Endothelial cell of umbilical vein (primary cell): ENCODE measurements around the gene INPP4B. TPM values are rescaled to one million over a fixed set of nuclear protein-coding genes. Genes with fewer than 3 reads are reported as not detected.

Experiments used
- BruUV-seq: library from RNA; stranded (reverse); fragments of 400-500 nt; replicated peaks from 2 replicates; lab custom pipeline; 2021; lab: Mats Ljungman, UMichigan
- CTCF ChIA-PET: fragments of 300-600, 350-600 bp; sonication (Branson Sonifier 250); formaldehyde crosslinking; loops from one replicate; lab custom pipeline; 2021; ENCODE audit warnings: antibody characterized with exemption, inconsistent platforms; lab: Charles Lee
- POLR2A ChIA-PET: fragments of 300-600, 350-600 bp; sonication (Branson Sonifier 250); formaldehyde crosslinking; loops from one replicate; lab custom pipeline; 2021; ENCODE audit warnings: antibody characterized with exemption, inconsistent platforms; lab: Charles Lee
- DNase-seq: peaks from one replicate; pipeline ENCODE4 v3.0.0-alpha.2; 2011; ENCODE audit warnings: low read depth, low spot score
- FAIRE-seq: peaks from 2 replicates; lab custom pipeline; 2011; peaks lifted over from hg19 to GRCh38; lab: Jason Lieb, UNC
- H2AFZ ChIP-seq: 2 replicates; pipeline ENCODE4 v1.6.0; 2012; ENCODE audit warnings: low read depth, low read length, control low read depth, inconsistent platforms
- H3K27ac ChIP-seq: 2 replicates; pipeline ENCODE4 v1.5.1; 2011; ENCODE audit warnings: low read depth, mild to moderate bottlenecking, control low read depth, low read length, moderate library complexity; ENCODE audit not compliant: insufficient read depth
- H3K27me3 ChIP-seq, 2 experiments: 2 replicates each; pipeline versions ENCODE4 v1.6.0 to v1.6.1; 2011; ENCODE audit warnings: low read length in 2 of 2, mixed read lengths in 1 of 2; ENCODE audit not compliant: control insufficient read depth in 2 of 2, insufficient read depth in 2 of 2
- H3K36me3 ChIP-seq, 2 experiments: 2 replicates in 1 of 2; 3 replicates in 1 of 2; pipeline ENCODE4 v1.5.1; 2011; ENCODE audit warnings: low read length in 2 of 2, mild to moderate bottlenecking in 1 of 2, moderate library complexity in 1 of 2; ENCODE audit not compliant: control insufficient read depth in 2 of 2, insufficient read depth in 2 of 2; ENCODE audit errors: extremely low read depth in 1 of 2
- H3K4me1 ChIP-seq: 3 replicates; pipeline ENCODE4 v1.5.1; 2011; ENCODE audit warnings: mild to moderate bottlenecking, low read length; ENCODE audit not compliant: control insufficient read depth, insufficient read depth; ENCODE audit errors: extremely low read depth
- H3K4me2 ChIP-seq: 2 replicates; pipeline ENCODE4 v1.6.1; 2011; ENCODE audit warnings: low read length, control low read depth, mixed read lengths; ENCODE audit not compliant: insufficient read depth
- H3K4me3 ChIP-seq, 3 experiments: fragments of 200-600 bp in 1 of 3; sonication (generic), shearing (Covaris generic) in 1 of 3; replicated peaks in 1 of 3; 2 replicates each; pipeline ENCODE4 v1.5.1; 2011 to 2016; ENCODE audit warnings: control low read depth in 3 of 3, low read length in 3 of 3, mild to moderate bottlenecking in 2 of 3, inconsistent platforms in 1 of 3, low read depth in 1 of 3, moderate library complexity in 1 of 3; ENCODE audit not compliant: insufficient read depth in 1 of 3
- H3K79me2 ChIP-seq: 2 replicates; pipeline ENCODE4 v1.6.0; 2012; ENCODE audit warnings: low read length, inconsistent platforms; ENCODE audit not compliant: control insufficient read depth, insufficient read depth
- H3K9ac ChIP-seq: replicated peaks from 2 replicates; pipeline ENCODE3; 2011; ENCODE audit warnings: low read length, control low read depth; ENCODE audit not compliant: insufficient read depth; ENCODE audit errors: extremely low read depth
- H3K9me1 ChIP-seq: replicated peaks from 3 replicates; pipeline ENCODE4 v1.6.0; 2011; ENCODE audit warnings: mild to moderate bottlenecking, low read length; ENCODE audit not compliant: control insufficient read depth, insufficient read depth; ENCODE audit errors: extremely low read depth
- H3K9me3 ChIP-seq: replicated peaks from 2 replicates; pipeline ENCODE4 v1.5.1; 2012; ENCODE audit warnings: low read length, inconsistent platforms; ENCODE audit not compliant: control insufficient read depth, insufficient read depth
- H4K20me1 ChIP-seq: replicated peaks from 2 replicates; pipeline ENCODE3; 2011; ENCODE audit warnings: mild to moderate bottlenecking, low read length; ENCODE audit not compliant: control insufficient read depth, insufficient read depth; ENCODE audit errors: extremely low read depth
- CTCF ChIP-seq, 2 donors: IDR thresholded peaks; 1 replicate in 1 of 2; 2 replicates in 1 of 2; pipeline ENCODE4 v1.5.1; 2011; ENCODE audit warnings: low read length in 2 of 2, mild to moderate bottlenecking in 2 of 2, moderate library complexity in 2 of 2, control low read depth in 1 of 2, inconsistent platforms in 1 of 2, low read depth in 1 of 2; ENCODE audit not compliant: insufficient read depth in 1 of 2; ENCODE audit errors: extremely low read depth in 1 of 2
- EZH2 ChIP-seq: IDR thresholded peaks from 2 replicates; pipeline ENCODE4 v1.6.1; 2012; ENCODE audit warnings: borderline replicate concordance, low read depth, mild to moderate bottlenecking, moderate library complexity, low read length, inconsistent platforms; ENCODE audit not compliant: severe bottlenecking
- FOS ChIP-seq: IDR thresholded peaks from 2 replicates; pipeline ENCODE4 v1.6.1; 2011; ENCODE audit warnings: mild to moderate bottlenecking, low read length, moderate library complexity, borderline replicate concordance; ENCODE audit not compliant: insufficient read depth
- GATA2 ChIP-seq: IDR thresholded peaks from 2 replicates; pipeline ENCODE4 v1.7.0; 2011; ENCODE audit warnings: low read depth, mild to moderate bottlenecking, moderate library complexity, mixed read lengths, low read length; ENCODE audit not compliant: insufficient read length, insufficient read depth
- JUN ChIP-seq: IDR thresholded peaks from 2 replicates; pipeline ENCODE4 v1.6.1; 2011; ENCODE audit warnings: borderline replicate concordance, low read depth; ENCODE audit not compliant: insufficient read length, insufficient read depth
- MYC ChIP-seq: IDR thresholded peaks from one replicate; pipeline ENCODE4 v1.6.1; 2011; ENCODE audit warnings: mild to moderate bottlenecking, low read depth, low read length
- POLR2A ChIP-seq: IDR thresholded peaks from 2 replicates; pipeline ENCODE4 v1.6.1; 2012; ENCODE audit warnings: low read depth, mild to moderate bottlenecking, control low read depth, low read length
- POLR2AphosphoS5 ChIP-seq: IDR thresholded peaks from 2 replicates; pipeline ENCODE4 v1.6.1; 2012; ENCODE audit warnings: low read depth, mild to moderate bottlenecking, control low read depth, low read length, moderate library complexity; ENCODE audit not compliant: insufficient read depth
- dilution Hi-C: fragments of 300-500 bp; cut with MboI; formaldehyde crosslinking; loops from one replicate; pipeline ENCODE4 v1.15.0; 2019; ENCODE audit warnings: low sequenced_read_pairs; ENCODE audit not compliant: extremely low pct_ligation_motif_present
- intact Hi-C: fragments of 100-400 bp; cut with micrococcal nuclease; formaldehyde crosslinking; loops from one replicate; pipeline ENCODE4 v1.10.0; 2022
- polyA plus RNA-seq, 4 experiments: library from polyadenylated mRNA; depleted of rRNA in 3 of 4; stranded (reverse) in 3 of 4; unstranded in 1 of 4; fragments of >200 nt; gene quantifications; 2 replicates each; pipeline versions ENCODE4 v1.2.1 to v1.2.3, GENCODE V29; 2011 to 2012; ENCODE audit warnings: missing spikeins in 1 of 4
- total RNA-seq: library from RNA; stranded (reverse); gene quantifications from 2 replicates; pipeline ENCODE4 v1.2.3, GENCODE V29; 2021
- TF ChIP-seq, protein P1 (sequence below): IDR thresholded peaks from 2 replicates; pipeline ENCODE4 v1.6.1; 2011; ENCODE audit not compliant: insufficient read depth, insufficient read length

Gene INPP4B
- total and polyA plus RNA-seq, 2 donors (not counting 3 experiments of a cell fraction or from before 2014, with no cell fraction given), result 0.41 to 3.1 TPM

DNA sequence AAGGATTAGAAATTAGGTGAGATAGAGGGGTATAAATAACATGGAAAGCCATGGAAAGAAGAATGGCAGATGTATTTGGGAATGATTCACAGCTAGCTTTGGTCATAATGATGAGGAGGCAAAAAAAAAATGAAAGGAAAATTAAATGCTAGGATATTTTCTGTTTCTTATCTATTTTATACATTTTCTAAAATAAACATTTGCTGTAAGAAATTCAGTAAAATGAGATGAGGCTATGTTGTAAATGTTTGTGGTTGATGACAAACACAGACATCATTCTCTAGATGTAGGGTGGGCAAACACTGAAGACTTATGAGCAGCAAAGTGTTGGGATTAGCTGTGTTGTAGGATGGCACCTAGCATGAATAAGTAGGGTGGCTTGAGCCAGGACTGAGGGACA lies 802.6 kb downstream of the INPP4B start:
- ChIA-PET POLR2A (no interaction called here), CTCF (no interaction called here)
- Histone ChIP-seq H3K9ac (no peak overlapping the region), H3K27ac (no peak overlapping the region), H3K4me2 (no peak overlapping the region), H4K20me1 (no peaks in the 10 kb centered on the region), H3K4me1 (no peaks in the 10 kb centered on the region), H3K9me1 (no peaks in the 10 kb centered on the region), H3K36me3 (no peaks in the 10 kb centered on the region), H3K9me3 (no peaks in the 10 kb centered on the region), H3K79me2 (no peaks in the 10 kb centered on the region), H2AFZ (no peak overlapping the region), H3K27me3 (no peaks in the 10 kb centered on the region), H3K4me3 (no peak overlapping the region)
- BruUV-seq, result no TSS peak
- dilution Hi-C loops (no loop called here), intact Hi-C loops (no loop called here)
- FAIRE-seq (no peak), DNase-seq (no peak)
- no peak for TF ChIP-seq GATA2
- TF ChIP-seq JUN, result no peak
- TF ChIP-seq MYC, result no peak
- TF ChIP-seq POLR2AphosphoS5, result no peak
- TF ChIP-seq POLR2A, result no peak
- TF ChIP-seq, protein P1, sequence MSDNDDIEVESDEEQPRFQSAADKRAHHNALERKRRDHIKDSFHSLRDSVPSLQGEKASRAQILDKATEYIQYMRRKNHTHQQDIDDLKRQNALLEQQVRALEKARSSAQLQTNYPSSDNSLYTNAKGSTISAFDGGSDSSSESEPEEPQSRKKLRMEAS, result no peak
- no peak for TF ChIP-seq FOS
- no peak for TF ChIP-seq CTCF (IDR thresholded peaks at IDR 0.05; ENCODE audit: extremely low read depth in 1 of 2, insufficient read depth in 1 of 2, low read depth in 1 of 2, low read length in 2 of 2)
- no peak for TF ChIP-seq EZH2
